G401 (cell line): ENCODE measurements around the gene EIF3M. TPM values are rescaled to one million over a fixed set of nuclear protein-coding genes. Genes with fewer than 3 reads are reported as not detected.

ENCODE experiments used
- DNase-seq: peaks from one replicate; pipeline ENCODE4 v3.0.0-alpha.2; 2015; ENCODE audit warnings: low spot score
- in situ Hi-C: cut with HindIII; loops from 2 replicates; pipeline ENCODE4 v1.10.0; 2016; ENCODE audit warnings: low sequenced_read_pairs, mixed read lengths
- total RNA-seq: library from RNA; depleted of rRNA; stranded (reverse); fragments of >200 nt; shearing (Covaris generic); gene quantifications from 2 replicates; pipeline ENCODE4 v1.2.3, GENCODE V29; 2014; rRNA removed

The EIF3M gene
- total RNA-seq, result 777 and 862 TPM in 2 replicates

- in situ Hi-C loops, result no loop called here
Measured at GRCh38 chr11:32583459-32584271, at the start of gene EIF3M. TSS of gene EIF3M (plus strand) at chr11:32583831. CDS start at chr11:32583888, 57 bp downstream.

GRCh38 chr11:32538804-32539203, 44.8 kb upstream of the EIF3M start:
- in situ Hi-C loops, result no loop called here
- DNase-seq, result no peak

More at GRCh38 chr11:32583459-32584271, at the start of gene EIF3M:
- peak; percentile 93 for DNase-seq

GRCh38 chr11:32549611-32550187, 33.9 kb upstream of the EIF3M start:
- DNase-seq, result no peak
- in situ Hi-C loops, result no loop called here

GRCh38 chr11:32550207-32550606, 33.4 kb upstream of the EIF3M start:
- in situ Hi-C loops, result no loop called here
- no peak for DNase-seq

- in situ Hi-C loops, result no loop called here
- DNase-seq, result no peak
Measured at GRCh38 chr11:32555091-32555490, 28.5 kb upstream of the EIF3M start.

- in situ Hi-C loops, result no loop called here
- DNase-seq, result no peak
Measured at GRCh38 chr11:32555895-32556294, 27.7 kb upstream of the EIF3M start.

GRCh38 chr11:32561835-32562234, 21.8 kb upstream of the EIF3M start:
- in situ Hi-C loops, result no loop called here
- DNase-seq, result no peak

GRCh38 chr11:32562839-32563599, 20.6 kb upstream of the EIF3M start:
- in situ Hi-C loops, result no loop called here

GRCh38 chr11:32563600-32563959, 20.1 kb upstream of the EIF3M start:
- in situ Hi-C loops, result no loop called here
- no peak for DNase-seq

More at GRCh38 chr11:32562839-32563599, 20.6 kb upstream of the EIF3M start:
- no peak for DNase-seq

GRCh38 chr11:32566517-32566916, 17.1 kb upstream of the EIF3M start:
- in situ Hi-C loops, result no loop called here
- no peak for DNase-seq

- in situ Hi-C loops, result no loop called here
- DNase-seq, result no peak
Measured at GRCh38 chr11:32567154-32567553, 16.5 kb upstream of the EIF3M start.

- in situ Hi-C loops, result no loop called here
- DNase-seq, result no peak
Measured at GRCh38 chr11:32569313-32569881, 14.2 kb upstream of the EIF3M start.

GRCh38 chr11:32571039-32571438, 12.6 kb upstream of the EIF3M start:
- in situ Hi-C loops, result no loop called here
- no peak for DNase-seq

GRCh38 chr11:32573228-32573627, 10.4 kb upstream of the EIF3M start:
- in situ Hi-C loops, result no loop called here
- no peak for DNase-seq

GRCh38 chr11:32574421-32574820, 9.2 kb upstream of the EIF3M start:
- no peak for DNase-seq
- in situ Hi-C loops, result no loop called here

GRCh38 chr11:32575070-32575469, 8.6 kb upstream of the EIF3M start:
- no peak for DNase-seq
- in situ Hi-C loops, result no loop called here

GRCh38 chr11:32576456-32576855, 7.2 kb upstream of the EIF3M start:
- no peak for DNase-seq
- in situ Hi-C loops, result no loop called here

GRCh38 chr11:32580967-32581366, 2.7 kb upstream of the EIF3M start:
- in situ Hi-C loops, result no loop called here
- DNase-seq, result no peak

GRCh38 chr11:32581556-32581955, 2.1 kb upstream of the EIF3M start:
- no peak for DNase-seq
- in situ Hi-C loops, result no loop called here

GRCh38 chr11:32584921-32585320, 1.3 kb downstream of the EIF3M start:
- DNase-seq, result no peak
- in situ Hi-C loops, result no loop called here
